HG03060 (cell line): ENCODE results near the gene PNKD.

Experiments
- ATAC-seq: cut with Tn5 transposase; IDR thresholded peaks from one replicate; pipeline ENCODE4 v1.9.1; 2021; ENCODE audit warnings: low read depth, moderate number of reproducible peaks; ENCODE audit not compliant: unreplicated experiment

PNKD gene

DNA sequence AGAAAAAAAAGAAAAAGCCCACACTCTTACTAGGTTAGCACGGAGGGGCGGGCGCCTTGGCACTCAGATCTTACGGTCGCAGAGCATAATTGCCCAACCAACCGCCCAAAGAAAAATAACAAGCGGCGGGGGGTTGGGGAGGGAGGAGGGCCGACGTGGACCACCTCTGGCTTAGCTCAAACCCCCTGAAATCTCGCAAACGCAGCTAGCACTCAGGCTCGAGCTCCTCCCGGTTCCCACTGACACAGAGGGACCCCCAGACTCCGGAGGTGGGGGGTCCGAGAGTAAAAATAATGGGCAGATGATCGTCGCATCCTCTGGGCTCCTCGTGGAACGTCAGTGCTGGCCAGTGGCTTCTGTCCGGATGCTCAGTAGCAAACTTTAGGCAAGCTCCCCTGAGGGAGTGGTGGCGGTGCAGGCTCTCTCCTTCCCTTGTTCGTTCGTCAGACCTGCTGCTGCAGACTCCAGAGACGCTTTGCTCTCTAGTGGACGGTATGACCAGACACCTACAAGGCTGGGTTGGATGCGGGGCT, 98.4 kb downstream of the PNKD start:
- no peak for ATAC-seq

DNA sequence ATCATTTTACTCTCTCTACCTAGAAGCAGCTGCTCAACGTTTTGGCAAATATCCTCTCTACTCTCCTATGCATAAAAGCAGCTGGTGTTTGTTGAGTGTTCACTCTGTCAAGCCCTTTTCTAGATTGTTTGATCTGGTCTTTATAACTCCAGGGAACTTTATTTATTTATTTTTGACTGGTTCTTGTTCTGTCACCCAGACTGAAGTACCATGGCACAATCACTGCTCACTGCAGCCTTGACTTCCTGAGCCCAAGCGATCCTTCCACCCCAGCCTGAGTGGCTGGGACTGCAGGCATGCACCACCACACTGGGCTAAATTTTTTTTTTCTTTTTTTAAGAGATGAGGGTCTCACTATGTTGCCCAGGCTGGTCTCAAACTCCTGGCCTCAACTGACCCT, 99.0 kb downstream of the PNKD start:
- ATAC-seq, result no peak

DNA sequence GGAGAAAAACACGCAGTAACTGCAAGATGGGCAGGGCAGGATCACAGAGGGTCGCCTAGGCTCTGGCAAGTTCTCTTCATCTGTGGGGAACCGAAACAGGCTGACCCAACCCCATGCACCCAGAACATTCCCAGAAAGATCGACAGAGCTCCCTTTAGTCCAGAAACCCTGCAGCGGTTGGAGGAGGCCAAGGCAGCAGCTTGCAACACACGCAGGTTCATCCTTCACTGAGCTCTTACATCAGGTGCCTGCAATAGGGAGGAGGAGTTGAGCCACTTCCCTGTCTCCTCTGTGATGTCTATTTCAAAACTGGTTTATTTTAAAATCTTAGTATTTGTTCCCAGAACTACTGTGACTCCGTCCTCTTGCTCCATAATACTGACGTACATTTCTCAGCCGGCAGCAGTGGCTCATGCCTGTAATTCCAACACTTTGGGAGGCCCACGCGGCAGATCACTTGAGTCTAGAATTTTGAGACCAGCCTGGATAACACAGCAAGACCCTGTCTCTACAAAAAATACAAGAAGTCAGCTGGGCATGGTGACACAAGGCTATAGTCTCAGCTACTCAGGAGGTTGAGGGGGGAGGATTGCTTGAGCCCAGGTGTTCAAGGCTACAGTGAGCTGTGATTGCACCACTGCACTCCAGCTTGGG, 100.2 kb downstream of the PNKD start:
- no peak for ATAC-seq

DNA sequence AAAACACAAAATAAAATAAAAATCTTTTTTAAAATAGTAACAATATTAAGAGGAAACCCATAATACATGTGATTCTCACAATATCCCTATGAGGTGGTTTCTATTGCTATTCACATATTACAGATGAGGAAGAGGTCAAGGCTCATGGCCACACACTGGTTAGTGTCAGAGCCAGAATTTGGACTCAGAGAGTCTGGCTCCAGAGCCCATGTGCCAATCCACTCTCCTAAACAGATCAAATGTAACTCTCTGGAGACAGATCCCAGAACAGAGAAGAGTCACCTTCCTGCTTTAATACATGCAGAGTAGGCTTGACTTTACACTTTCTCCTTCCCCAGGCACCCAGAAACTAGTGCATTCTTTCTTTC, 101.6 kb downstream of the PNKD start:
- no peak for ATAC-seq

DNA sequence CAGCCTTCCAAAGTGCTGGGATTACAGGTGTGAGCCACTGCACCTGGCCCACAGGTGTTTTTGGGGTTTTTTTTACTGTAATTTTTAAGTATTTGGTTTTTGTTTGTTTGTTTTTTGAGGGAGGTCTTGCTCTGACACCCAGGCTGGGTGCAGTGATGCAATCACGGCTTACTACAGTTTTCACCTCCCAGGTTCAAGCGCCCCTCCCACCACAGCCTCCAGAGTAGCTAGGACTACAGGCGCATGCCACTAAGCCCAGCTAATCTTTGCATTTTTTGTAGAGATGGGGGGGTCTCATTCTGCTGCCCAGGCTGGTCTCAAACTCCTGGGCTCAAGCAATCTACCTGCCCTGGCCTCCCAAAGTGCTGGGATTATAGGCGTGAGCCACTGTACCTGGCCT, 104.5 kb downstream of the PNKD start:
- no peak for ATAC-seq

DNA sequence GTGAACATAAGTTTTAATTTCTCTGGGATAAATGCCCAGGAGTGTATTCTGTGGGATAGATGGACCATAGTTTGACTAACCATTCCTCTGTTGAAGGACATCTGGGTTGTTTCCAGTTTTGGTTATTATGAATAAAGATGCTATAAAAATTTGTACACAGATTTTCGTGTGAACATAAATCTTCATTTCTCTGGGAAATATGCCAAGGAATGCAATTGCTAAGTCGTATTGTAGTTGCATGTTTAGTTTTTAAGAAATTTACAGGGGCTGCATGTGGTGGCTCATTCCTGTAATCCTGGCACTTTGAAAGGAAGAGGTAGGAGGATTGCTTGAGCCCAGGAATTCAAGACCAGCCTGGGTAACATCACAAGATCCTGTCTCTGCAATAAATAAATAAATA, 104.9 kb downstream of the PNKD start:
- no peak for ATAC-seq

DNA sequence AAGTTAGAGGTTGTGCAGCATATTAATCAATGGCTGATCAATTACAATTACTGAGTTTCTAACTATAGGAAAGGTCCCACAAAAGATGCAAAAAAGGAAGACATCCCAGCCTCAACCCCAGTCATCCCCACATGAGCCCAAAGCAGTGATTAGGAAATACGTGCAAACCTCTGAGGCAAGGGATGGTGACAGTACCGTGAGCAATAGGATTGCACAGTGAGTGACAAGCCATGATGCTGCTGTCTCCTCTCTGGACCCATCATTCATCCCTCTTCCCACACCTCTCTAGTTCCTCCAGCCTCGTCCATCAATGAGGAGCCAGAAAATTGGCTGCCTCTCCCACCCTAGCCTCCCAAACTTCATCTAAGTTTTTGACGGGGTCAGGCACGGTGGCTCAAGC, 107.7 kb downstream of the PNKD start:
- no peak for ATAC-seq

DNA sequence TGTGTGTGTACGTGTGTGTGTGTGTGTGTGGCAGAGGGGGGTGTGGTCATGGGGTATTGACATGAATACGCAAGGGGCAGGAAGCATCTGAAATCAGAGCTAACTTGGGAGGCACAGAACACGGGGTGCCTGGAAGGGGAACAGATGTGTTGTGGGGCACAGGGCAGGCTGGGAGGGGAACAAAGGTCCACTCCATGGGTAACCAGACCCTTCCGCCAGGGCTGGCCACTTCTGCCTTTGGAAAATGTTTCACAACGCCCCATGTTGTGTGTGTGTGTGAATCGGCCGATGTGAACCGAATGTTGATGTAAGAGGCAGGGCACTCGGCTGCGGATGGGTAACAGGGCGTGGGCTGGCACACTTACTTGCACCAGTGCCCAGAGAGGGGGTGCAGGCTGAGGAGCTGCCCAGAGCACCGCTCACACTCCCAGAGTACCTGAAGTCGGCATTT, 111.6 kb downstream of the PNKD start, which contains the start of gene SLC11A1:
TSS of gene SLC11A1 (plus strand) at position 358 of the 451 bp plus-strand sequence. CDS start 96 bp downstream, outside the sequence.
- ATAC-seq, result no peak

DNA sequence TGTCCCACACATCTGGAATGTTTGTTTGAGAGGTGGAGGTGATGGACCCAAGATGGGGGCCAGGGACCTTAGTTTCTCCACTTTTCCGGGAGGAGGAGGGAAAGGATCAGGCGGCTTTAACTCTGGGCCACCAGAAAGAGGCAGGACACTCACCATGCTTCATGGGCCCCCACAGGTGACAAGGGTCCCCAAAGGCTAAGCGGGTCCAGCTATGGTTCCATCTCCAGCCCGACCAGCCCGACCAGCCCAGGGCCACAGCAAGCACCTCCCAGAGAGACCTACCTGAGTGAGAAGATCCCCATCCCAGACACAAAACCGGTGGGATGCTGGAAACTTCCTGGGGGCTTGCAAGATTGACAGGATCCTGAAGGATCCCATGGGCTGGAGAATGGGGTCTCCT, 112.5 kb downstream of the PNKD start:
- ATAC-seq, result no peak

DNA sequence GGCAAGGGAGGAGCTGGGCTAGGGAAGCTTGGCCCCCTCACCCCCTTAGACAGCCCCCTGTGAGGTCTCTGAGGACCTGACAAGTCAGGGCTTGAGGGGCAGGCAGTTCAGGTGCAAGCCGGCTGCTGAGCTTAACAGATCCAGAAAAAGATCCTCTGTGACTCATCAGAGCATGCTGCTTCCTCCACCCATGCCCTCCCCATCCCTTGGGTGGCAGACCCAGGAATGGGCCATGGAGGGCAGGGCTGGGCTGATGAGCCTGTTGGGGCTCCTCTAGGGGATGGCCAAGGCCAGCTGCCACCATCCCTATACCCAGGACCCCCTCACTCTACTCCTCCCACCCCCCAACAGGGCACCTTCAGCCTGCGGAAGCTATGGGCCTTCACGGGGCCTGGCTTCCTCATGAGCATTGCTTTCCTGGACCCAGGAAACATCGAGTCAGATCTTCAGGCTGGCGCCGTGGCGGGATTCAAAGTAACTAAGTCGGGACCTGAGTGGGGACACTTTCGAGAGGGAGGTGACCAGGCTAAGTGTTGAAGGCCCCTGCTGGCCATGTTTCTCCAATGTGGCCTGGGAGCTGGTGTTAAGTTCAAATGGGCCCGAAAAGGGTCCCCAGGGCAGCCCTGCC, 113.7 kb downstream of the PNKD start:
- no peak for ATAC-seq

DNA sequence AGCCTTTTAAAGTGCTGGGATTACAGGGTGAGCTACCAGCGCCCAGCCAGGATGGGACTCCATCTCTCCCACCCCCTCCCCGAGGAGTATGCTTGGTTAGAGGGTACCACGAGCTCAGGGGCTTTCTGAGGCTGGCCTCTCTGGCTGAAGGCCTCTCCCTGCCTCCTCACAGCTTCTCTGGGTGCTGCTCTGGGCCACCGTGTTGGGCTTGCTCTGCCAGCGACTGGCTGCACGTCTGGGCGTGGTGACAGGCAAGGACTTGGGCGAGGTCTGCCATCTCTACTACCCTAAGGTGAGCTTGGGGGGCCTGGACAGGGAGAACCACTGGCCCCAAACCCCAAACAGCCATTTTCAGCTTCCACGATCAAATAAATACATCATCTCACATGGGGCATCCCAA, 114.7 kb downstream of the PNKD start:
- no peak for ATAC-seq

DNA sequence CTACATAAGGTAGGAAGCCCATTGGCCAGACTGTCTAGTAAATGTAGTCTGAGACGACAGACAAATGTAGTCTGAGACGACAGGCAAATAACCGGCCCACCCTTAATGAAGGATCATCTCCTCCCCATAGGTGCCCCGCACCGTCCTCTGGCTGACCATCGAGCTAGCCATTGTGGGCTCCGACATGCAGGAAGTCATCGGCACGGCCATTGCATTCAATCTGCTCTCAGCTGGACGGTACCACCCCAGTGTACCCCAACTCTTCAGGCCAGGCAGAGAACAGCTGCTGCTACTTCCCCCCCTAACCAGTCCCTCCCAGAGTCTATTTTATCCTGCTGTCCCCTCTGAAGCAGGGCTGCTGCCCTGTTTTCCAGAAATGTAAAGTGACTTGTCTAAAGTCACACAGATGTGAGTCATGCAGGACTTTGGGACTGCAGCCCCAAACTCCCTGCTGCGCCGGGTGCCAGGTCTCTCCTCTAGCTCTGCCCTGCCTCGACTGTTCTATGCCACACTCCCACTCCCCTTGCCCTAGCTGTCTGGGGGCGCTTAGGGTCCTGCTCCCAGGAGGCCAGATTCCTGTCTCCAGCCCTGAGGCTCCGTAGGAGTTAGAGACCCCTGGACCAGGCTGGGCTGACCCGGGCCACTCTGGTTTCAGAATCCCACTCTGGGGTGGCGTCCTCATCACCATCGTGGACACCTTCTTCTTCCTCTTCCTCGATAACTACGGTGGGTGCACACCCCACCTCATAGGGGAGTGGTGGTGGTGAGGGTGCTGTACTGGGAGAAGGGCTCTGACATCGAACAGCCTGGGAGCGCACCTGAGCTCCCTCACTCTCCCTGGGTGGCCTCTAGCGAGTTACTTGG, 116.4 kb downstream of the PNKD start:
- ATAC-seq, result no peak

DNA sequence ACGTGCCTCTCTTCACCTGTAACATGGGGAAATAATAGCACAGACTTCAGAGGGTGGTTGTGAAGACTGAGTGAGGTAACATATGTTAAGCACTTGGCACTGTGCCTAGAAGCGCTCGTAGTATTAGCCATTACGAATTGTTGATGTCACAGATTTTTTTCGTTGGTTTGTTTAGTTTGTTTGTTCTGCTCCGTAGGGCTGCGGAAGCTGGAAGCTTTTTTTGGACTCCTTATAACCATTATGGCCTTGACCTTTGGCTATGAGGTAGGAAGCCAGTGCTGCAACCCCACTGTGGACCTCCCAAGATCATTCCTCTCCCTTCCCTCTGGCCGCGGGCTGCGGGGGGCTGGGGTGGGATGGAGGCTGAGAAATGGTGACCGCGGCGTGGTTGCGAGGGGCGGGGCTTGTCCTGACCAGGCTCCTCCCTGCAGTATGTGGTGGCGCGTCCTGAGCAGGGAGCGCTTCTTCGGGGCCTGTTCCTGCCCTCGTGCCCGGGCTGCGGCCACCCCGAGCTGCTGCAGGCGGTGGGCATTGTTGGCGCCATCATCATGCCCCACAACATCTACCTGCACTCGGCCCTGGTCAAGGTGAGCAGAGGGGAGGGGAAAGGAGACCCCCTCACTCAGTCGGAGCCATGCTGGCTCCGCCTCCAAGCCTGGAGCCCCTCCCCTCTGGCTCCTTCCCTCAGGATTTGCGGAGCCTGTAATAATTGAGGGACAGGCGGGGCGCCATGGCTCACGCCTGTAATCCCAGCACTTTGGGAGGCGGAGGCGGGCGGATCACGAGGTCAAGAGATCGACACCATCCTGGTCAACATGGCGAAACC, 117.3 kb downstream of the PNKD start:
- ATAC-seq, result no peak

DNA sequence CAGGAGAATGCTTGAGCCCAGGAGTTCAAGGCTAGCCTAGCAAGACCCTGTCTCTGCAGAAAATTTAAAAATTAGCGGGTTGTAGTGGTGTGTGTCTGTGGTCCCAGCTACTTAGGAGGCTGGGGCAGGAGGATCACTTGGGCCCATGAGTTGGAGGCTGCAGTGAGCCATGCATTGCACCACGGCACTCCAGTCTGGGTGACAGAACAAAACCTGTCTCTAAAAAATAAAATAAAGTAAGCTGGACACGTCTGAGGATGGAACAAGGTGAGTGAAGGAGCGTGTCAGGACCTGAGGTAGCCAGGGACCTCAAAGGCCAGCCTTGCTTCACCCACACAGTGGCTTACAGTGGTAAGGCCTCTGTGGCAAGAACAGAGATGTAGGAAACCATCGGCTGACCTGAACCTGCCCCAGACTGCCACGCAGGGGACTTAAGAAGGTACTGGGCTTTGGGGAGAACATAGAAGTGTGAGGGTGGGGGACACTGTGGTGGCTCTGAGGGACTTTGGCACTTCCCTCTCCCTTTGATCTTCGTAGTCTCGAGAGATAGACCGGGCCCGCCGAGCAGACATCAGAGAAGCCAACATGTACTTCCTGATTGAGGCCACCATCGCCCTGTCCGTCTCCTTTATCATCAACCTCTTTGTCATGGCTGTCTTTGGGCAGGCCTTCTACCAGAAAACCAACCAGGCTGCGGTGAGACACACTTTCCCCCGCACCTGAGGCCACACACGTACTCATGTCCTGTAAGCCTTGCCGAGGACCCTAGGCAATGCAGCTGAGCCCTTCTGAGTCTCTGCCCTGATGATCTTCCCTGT, 119.2 kb downstream of the PNKD start:
- no peak for ATAC-seq

DNA sequence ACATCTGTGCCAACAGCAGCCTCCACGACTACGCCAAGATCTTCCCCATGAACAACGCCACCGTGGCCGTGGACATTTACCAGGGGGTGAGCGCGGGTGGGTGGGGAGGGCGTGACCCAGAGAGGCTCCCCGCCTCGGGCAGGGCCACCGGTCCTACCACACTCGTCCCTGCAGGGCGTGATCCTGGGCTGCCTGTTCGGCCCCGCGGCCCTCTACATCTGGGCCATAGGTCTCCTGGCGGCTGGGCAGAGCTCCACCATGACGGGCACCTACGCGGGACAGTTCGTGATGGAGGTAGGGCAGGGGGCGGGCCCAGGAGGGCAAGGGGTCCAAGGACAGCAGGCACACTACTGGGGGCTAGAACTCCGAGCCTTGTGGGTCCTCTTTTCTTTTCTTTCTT, 120.9 kb downstream of the PNKD start:
- ATAC-seq, result no peak

DNA sequence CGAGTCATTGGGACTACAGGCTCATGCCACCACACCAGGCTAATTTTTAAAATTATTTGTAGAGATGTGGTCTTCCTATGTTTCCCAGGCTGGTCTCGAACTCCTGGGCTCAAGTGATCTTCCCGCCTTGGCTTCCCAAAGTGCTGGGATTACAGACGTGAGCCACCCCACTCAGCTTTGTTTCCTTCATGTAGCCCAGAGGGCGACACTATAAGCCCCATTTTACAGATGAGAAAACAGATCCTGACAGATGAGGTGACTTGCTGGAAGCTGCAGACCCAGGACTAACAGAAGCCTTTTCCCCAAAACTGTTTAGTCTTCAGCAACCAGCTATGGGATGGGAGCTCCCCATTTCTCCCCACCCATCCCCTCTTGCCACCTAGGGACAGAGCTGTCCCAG, 122.1 kb downstream of the PNKD start:
- no peak for ATAC-seq

DNA sequence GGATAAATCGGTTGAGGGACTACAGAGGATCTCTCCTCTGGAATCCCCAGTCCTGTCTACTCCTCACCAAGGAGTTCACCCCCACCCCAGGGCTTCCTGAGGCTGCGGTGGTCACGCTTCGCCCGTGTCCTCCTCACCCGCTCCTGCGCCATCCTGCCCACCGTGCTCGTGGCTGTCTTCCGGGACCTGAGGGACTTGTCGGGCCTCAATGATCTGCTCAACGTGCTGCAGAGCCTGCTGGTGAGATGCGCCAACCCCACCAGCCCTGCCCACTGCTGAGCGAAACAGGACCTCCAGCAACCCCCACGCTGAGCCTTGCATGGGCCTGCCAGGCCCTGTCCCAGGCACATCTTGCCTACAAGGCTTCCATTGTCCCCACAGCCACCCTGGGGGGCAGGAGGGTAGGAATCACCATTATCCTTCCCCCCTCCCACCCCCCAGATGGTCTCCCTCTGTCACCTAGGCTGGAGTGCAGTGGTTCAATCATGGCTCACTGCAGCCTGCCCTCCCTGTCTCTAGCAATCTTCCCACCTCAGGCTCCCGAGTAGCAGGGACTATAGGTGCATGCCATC, 122.7 kb downstream of the PNKD start:
- ATAC-seq, result no peak

DNA sequence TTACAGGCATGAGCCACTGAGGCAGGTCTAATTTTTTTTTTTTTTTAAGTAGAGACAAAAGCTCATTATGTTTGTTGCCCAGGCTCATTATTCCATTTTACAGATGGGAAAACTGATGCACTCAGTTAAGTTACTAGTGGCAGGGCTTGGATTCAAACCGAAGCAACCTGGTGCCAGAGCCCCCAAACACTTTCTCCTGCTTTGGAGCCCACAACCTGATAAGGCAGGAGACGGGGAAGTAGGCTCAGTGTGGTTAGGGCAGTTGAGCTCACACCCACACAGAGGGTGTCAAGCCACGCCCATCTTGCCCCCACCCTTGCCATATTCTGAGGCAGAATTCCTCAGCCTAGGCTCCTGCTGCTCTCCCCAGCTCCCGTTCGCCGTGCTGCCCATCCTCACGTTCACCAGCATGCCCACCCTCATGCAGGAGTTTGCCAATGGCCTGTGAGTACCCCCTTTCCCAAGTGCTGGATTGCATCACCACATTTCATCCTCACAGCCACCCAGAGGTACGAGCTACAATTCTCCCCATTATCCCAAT, 123.5 kb downstream of the PNKD start:
- ATAC-seq, result no peak
